SK-N-MC (cell line): Measurements from ENCODE around the gene SLC35A3.

Experiments
- DNase-seq: peaks from one replicate; pipeline ENCODE4 v3.0.0-alpha.2; 2011; ENCODE audit warnings: low read depth, low spot score
- H3K27ac ChIP-seq: fragments of 200-600 bp; sonication (generic); 2 replicates; pipeline ENCODE4 v1.5.1; 2016; ENCODE audit warnings: mixed run types
- H3K36me3 ChIP-seq: fragments of 200-600 bp; sonication (generic); 2 replicates; pipeline ENCODE4 v1.6.1; 2017; ENCODE audit warnings: antibody characterized with exemption, low read length, mixed read lengths; ENCODE audit not compliant: insufficient read depth
- H3K4me3 ChIP-seq: fragments of 200-600 bp; sonication (generic); 2 replicates; pipeline ENCODE4 v1.5.1; 2016
- H3K9ac ChIP-seq: fragments of 200-600 bp; sonication (generic); 2 replicates; pipeline ENCODE4 v1.8.0; 2017; ENCODE audit warnings: mixed run types, mixed read lengths; ENCODE audit not compliant: insufficient read length
- H3K9me3 ChIP-seq: fragments of 200-600 bp; sonication (generic); 2 replicates; pipeline ENCODE4 v1.6.1; 2017; ENCODE audit warnings: low read depth, mild to moderate bottlenecking, antibody characterized with exemption, low read length, moderate library complexity, mixed read lengths
- EZH2 ChIP-seq: fragments of 200-600 bp; sonication (generic); IDR thresholded peaks from one replicate; pipeline ENCODE4 v1.6.1; 2017; ENCODE audit warnings: antibody characterized with exemption
- FOXP2 ChIP-seq: optimal IDR thresholded peaks from 2 replicates; pipeline ENCODE3; 2011; ENCODE audit warnings: mild to moderate bottlenecking, moderate library complexity; ENCODE audit not compliant: insufficient read depth; ENCODE audit errors: extremely low read length, control extremely low read depth
- POLR2AphosphoS5 ChIP-seq: IDR thresholded peaks from 2 replicates; pipeline ENCODE4 v1.6.1; 2012; ENCODE audit warnings: mild to moderate bottlenecking, low read depth, low read length, borderline replicate concordance

The SLC35A3 gene

GRCh38 chr1:99969729-99970621, at the start of gene SLC35A3:
Gene SLC35A3 (plus strand): TSS chr1:99969996. CDS start chr1:99993555, 23,559 bp downstream.
- Histone ChIP-seq H3K9ac (peak within 1 kb of the TSS; percentile 89), H3K9me3 (no peaks in the 10 kb centered on the region), H3K4me3 (peak within 1 kb of the TSS; percentile 95), H3K27ac (no peak within 1 kb of the TSS), H3K36me3 (peaks cover 5% of the 10 kb centered on the region; the same call in 1 of the 2 replicates)
- TF ChIP-seq EZH2 (no peak), FOXP2 (no peak), POLR2AphosphoS5 (peak; percentile 75; the same call in 1 of the 2 replicates)
- DNase-seq, result no peak

GRCh38 chr1:99934801-99935200, 35.0 kb upstream of the SLC35A3 start:
- Histone ChIP-seq H3K9ac (no peak overlapping the region), H3K36me3 (no peaks in the 10 kb centered on the region), H3K4me3 (no peak overlapping the region), H3K9me3 (no peaks in the 10 kb centered on the region), H3K27ac (no peak overlapping the region)
- no peak for TF ChIP-seq POLR2AphosphoS5
- TF ChIP-seq FOXP2, result no peak
- no peak for TF ChIP-seq EZH2
- DNase-seq, result no peak

GRCh38 chr1:99935534-99935933, 34.3 kb upstream of the SLC35A3 start:
- Histone ChIP-seq H3K9me3 (no peaks in the 10 kb centered on the region), H3K4me3 (no peak overlapping the region), H3K27ac (no peak overlapping the region), H3K36me3 (no peaks in the 10 kb centered on the region), H3K9ac (no peak overlapping the region)
- no peak for DNase-seq
- no peak for TF ChIP-seq FOXP2
- no peak for TF ChIP-seq POLR2AphosphoS5
- no peak for TF ChIP-seq EZH2

GRCh38 chr1:99936071-99936470, 33.7 kb upstream of the SLC35A3 start:
- TF ChIP-seq FOXP2 (no peak), EZH2 (no peak)
- no peak for DNase-seq
- no peaks in the 10 kb centered on the region for H3K36me3 ChIP-seq
- no peak overlapping the region for H3K4me3 ChIP-seq
- no peaks in the 10 kb centered on the region for H3K9me3 ChIP-seq
- H3K27ac ChIP-seq, result no peak overlapping the region
- H3K9ac ChIP-seq, result no peak overlapping the region

DNA sequence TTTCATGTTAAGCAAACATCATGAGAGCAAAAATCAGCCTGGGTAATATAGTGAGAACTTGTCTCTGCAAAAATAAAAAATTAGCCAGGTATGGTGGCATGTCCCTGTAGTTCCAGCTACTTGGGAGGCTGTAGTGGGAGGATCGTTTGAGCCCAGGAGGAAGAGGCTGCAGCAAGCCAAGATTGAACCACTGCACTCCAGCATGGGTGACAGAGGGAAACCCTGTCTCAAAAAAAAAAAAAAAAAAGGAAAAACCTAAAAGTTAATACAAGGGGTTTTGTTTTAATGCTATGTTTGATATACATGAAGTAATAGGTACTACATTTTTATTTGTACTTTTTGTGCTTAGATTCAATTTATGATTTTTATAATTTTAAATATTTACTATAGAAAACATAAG, 27.1 kb upstream of the SLC35A3 start:
- no peak for TF ChIP-seq FOXP2
- TF ChIP-seq EZH2, result no peak
- no peak for TF ChIP-seq POLR2AphosphoS5
- peak overlapping the region; percentile 26 for H3K9ac ChIP-seq

DNA sequence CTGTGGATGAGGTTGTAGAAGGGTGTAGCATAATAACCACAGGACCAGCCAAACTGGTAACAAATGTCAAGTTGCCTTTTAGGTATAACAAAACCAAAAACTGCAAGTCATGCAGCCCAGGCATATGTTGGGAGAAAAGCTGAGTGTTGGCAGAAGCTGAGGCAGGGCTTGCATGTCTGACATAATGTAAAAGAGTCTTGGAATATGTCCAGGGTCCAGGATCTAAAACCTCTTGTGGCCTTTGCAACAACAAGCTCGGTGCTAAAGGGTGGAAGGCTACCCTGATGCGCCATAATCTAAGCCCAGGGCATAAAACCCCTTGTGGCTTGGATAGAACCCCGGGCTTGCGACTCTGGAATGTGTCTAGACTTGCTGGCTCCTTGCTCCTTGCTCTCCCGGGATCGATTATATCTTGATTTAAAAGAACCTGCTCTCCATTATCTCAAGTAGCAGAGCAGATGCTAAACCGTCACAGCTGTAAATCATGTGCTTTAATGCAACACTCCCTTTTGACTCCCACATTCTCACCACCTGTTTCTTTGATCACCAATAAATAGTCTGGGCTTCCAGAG, 26.5 kb upstream of the SLC35A3 start:
- H3K9me3 ChIP-seq, result no peaks in the 10 kb centered on the region

More for the DNA sequence above, 27.1 kb upstream of the SLC35A3 start:
- Histone ChIP-seq H3K9me3 (no peaks in the 10 kb centered on the region), H3K4me3 (no peak overlapping the region), H3K36me3 (no peaks in the 10 kb centered on the region), H3K27ac (peak overlapping the region; percentile 79; the same call in 1 of the 2 replicates)
- no peak for DNase-seq

GRCh38 chr1:99944192-99944591, 25.6 kb upstream of the SLC35A3 start:
- Histone ChIP-seq H3K36me3 (no peaks in the 10 kb centered on the region), H3K9me3 (no peaks in the 10 kb centered on the region), H3K4me3 (no peak overlapping the region), H3K9ac (no peak overlapping the region), H3K27ac (no peak overlapping the region)
- TF ChIP-seq EZH2 (no peak), FOXP2 (no peak), POLR2AphosphoS5 (no peak)
- DNase-seq, result no peak

More for the DNA sequence above, 26.5 kb upstream of the SLC35A3 start:
- Histone ChIP-seq H3K36me3 (no peaks in the 10 kb centered on the region), H3K9ac (peak overlapping the region; percentile 26), H3K4me3 (peak overlapping the region; percentile 54), H3K27ac (peak overlapping the region; percentile 79; the same call in 1 of the 2 replicates)
- DNase-seq, result peak; percentile 26
- no peak for TF ChIP-seq FOXP2
- no peak for TF ChIP-seq POLR2AphosphoS5
- TF ChIP-seq EZH2, result no peak

DNA sequence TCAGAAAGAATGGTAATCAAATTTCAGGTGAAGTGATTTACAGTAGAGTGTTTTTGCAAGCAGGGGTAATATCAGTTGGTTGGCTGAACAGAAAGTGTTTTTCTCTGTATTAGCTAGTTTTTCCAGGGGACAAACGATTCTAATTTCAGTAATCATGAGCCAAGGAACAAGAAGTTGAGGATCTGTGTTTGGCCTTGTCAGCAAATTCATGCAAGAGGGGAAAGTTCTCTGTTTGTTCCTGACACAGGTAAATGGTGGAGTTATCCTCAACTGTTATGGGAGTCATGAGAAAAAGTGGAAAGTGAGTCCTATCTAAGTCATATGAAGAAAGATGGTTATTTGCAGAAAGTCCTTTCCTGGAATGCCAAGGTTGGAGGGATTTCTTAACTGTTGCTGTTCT, 24.6 kb upstream of the SLC35A3 start:
- Histone ChIP-seq H3K9ac (no peak overlapping the region), H3K4me3 (no peak overlapping the region), H3K9me3 (no peaks in the 10 kb centered on the region), H3K27ac (no peak overlapping the region), H3K36me3 (no peaks in the 10 kb centered on the region)
- no peak for DNase-seq
- no peak for TF ChIP-seq EZH2
- no peak for TF ChIP-seq POLR2AphosphoS5
- TF ChIP-seq FOXP2, result no peak
